GM12872 (cell line): ENCODE results near the gene TRAPPC4.

Source experiments
- TF ChIP-seq, protein P1 (sequence below): IDR thresholded peaks from 3 replicates; pipeline ENCODE4 v1.5.1; 2011; ENCODE audit warnings: low read depth, mild to moderate bottlenecking, low read length, moderate library complexity; ENCODE audit not compliant: insufficient read depth

TRAPPC4 gene

DNA sequence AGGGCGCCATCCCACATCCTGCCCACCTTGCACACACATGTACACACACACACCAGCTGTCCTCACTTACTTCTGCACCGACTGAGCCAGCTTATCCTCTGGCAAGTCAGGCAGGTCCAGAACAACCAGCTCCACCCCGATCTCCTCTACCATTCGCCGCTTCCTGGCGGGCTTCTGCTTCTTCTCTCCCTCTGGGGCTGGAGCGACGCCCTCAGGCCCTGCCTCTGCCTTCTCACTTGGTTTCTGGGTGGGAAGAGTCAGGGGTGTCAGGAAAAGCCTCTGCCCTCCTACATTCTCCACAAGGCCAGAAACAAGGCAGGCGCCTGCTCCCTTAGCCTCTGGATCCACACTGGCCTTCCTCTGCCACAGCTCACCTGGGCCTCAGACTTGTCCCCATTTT is 30.1 kb downstream of the TRAPPC4 start:
- TF ChIP-seq, protein P1, sequence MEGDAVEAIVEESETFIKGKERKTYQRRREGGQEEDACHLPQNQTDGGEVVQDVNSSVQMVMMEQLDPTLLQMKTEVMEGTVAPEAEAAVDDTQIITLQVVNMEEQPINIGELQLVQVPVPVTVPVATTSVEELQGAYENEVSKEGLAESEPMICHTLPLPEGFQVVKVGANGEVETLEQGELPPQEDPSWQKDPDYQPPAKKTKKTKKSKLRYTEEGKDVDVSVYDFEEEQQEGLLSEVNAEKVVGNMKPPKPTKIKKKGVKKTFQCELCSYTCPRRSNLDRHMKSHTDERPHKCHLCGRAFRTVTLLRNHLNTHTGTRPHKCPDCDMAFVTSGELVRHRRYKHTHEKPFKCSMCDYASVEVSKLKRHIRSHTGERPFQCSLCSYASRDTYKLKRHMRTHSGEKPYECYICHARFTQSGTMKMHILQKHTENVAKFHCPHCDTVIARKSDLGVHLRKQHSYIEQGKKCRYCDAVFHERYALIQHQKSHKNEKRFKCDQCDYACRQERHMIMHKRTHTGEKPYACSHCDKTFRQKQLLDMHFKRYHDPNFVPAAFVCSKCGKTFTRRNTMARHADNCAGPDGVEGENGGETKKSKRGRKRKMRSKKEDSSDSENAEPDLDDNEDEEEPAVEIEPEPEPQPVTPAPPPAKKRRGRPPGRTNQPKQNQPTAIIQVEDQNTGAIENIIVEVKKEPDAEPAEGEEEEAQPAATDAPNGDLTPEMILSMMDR: no peak

DNA sequence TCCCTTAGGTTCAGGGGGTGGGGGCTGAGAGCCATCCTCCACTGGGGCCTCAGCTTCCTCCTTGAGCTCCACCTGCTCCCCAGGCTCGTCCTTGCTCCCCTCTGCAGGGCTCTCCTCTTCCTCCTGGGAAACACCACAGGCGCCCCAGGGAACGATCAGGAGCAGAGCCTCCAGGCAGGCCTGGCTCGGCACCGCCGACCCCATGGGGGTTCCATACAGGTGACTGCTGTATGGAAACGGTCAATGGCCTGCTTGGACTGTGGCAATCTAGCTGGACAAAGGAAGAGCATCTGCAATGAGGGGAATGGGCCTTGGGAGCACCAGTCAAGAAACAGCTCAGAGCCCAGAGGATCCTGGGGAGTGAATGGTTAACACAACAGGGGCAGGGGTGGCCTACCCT is 30.5 kb downstream of the TRAPPC4 start:
- TF ChIP-seq, protein P1: no peak

DNA sequence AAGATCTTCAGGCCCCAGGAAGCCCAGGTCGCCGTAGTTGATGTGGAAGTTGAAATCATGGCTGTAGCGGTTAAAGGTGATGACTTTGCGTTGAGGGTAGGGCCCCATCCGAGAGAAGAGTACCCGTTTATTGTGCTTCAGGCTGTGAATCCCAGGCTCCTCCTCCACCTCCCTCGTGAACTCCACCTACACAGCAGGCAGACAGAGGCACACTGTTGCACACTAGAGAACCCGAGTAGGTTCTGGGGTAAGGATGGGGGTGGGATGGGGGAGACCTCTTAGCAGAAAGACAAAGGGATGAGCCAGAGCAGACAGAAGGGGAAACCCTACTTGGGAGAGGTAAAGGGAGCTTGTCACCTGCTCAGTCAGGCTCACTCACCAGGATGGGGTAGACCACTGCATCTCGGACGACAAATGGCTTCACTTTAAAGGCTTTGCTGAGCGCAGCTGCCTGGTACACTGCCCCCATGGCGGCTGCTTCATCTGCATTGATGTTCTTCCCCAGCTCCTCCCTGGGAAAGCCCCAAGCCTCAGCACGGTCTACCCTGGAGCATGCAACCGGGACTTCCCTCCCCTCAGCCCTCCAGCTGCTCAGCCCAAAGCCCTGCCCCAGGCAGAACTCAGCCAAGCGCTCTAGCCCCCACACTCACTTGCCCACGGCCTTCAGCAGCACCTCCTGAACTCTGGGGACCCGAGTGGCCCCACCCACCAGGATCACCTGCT is 33.0 kb downstream of the TRAPPC4 start:
- TF ChIP-seq, protein P1: no peak

DNA sequence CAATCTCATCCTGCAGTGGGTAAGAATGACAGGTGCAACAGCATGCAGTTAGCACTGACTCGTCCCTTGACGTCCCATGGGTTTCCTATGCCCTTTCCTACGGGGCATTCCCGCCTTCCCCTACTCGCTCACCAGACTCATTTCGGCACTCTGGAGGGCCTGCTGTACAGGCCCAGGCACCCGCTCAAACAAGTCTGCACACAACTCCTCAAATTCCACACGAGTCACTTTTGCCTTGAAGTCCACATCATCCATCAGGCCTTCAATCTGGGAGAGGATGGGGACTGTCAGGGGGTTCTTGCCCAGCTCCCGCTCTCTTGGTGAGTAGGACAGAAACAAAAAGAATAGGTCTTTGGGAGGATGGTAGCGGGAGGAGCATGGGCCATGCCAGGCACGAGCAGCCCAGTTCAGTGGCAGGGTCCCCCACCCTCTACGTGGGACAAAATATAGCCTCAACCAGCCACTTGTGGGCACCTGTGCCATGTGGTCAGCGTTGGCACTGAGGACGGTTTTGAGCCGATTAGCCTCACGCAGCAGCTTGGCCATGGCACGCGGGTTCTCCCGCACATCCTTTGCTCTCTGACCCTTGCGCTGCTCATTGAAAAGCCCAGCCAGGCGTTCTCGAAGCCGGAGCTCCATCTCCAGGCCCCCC is 33.7 kb downstream of the TRAPPC4 start:
- TF ChIP-seq, protein P1: no peak

DNA sequence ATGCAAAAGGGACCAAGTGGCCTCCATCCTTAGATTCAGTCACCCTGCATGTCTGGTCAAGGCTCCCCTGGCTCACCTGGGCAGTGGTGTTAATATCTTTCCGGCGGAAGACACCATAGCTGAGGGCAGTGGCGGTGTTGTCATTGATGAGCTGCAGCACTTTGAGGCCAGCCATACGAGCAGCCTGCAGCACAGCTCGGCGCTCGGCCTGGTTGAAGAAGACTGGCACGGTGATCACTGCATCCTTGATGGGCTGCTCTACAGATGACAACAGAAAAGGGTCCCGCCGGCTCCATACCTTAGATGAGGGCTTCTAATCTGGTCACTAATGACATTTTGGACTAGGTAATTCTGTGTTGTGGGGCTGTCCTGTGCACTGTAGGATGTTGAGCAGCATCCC is 35.9 kb downstream of the TRAPPC4 start:
- TF ChIP-seq, protein P1: no peak

DNA sequence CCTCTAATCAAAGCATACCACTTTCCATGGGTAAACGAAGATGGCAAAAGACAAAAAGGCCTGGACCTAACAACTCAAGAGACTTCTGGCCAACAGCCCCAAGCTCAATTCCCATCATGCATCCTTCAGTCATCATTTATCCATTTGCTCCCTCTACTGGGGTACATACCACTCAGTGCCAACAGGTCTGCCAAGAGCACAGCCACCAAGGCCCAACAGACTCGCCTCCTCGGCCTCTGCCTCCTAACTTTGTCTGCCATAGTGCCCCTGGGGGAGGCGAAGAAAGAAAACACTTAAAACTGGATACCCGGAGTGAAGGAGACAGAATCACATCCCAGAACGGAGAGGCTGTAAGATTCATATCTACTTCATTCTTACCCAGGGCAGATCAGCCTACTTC is 37.3 kb downstream of the TRAPPC4 start:
- TF ChIP-seq, protein P1: peak; percentile 33; the same call in 1 of the 3 replicates

DNA sequence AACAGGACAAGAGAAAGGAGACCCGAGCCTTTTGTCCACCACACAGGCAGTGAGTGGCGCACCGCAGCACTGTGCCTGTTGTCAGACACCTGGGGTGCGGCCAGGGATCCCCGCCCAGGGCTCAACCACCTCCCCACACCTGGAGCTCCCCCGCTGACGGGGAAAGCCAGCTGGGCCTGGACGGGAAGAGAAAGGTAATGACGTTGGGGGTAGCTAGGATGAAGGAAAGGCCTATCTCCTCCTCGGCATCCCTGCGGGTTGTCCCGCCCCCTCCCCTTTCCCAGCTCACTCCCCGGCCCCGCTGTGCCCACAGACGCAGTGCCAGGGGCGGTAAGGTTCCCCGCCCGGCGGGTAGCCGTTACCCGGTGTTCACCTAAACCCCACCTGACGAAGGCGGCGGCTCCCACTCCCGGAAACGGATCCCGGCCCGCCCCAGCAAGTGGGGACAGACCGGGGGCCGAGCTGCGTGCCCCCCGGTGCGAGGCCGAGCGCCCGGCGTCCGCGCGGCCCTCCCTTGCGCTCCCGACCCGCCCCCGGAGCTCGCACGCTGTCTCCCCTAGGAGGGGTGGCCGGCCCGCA is 37.9 kb downstream of the TRAPPC4 start:
- TF ChIP-seq, protein P1: no peak
